ENCODE measurements around the gene PBX1. TPM values are rescaled to one million over a fixed set of nuclear protein-coding genes. Genes with fewer than 3 reads are reported as not detected.

PBX1 gene
- polyA plus RNA-seq, 4 donors, result 149 to 186 (median 166) TPM

- DNase-seq (ENCODE audit: low read depth in 4 of 4, low spot score in 3 of 4), result no peak
These were observed 129.8 kb downstream of the PBX1 start for GRCh38 chr1:164688791-164689190.

DNA sequence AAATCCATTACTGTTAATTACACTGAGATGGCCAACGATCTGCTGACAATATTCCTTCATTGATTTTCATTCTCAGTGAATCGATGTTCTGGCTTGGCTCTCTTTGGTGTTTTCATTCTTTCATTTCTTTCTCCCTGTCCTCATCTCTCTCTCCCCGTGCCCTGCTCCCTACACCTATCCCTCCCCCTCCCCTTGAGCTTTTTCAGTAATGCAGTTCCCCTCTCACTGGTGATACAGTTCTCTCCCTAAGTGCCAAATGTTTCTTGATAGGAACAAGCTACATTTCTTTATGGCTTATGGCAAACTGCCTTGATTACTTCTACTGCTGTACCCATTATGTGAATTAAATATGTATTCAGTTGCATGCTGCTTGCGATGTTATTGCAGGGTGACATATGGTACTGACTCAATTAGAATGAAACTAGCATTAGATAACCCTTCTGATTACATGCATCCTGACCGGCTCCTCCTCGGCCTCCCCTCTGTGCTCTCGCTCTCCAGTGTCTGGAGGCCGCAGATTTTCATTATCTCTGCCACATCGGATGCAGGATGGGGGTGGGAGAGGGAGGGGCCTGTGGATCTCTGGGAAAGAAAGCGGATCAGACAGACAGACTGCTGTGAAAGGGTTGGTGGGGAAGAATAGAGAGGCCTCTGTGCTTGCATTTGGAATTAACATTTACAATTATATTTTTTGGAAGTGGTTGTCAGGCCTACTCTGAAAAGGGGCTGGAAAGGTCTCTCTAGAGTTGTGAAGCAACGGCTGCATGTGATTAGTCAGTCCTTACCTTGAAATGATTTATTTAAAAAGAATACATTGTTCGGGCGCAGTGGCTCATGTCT lies 130.9 kb downstream of the PBX1 start:
- DNase-seq (ENCODE audit: low read depth in 4 of 4, low spot score in 3 of 4), result no peak

DNA sequence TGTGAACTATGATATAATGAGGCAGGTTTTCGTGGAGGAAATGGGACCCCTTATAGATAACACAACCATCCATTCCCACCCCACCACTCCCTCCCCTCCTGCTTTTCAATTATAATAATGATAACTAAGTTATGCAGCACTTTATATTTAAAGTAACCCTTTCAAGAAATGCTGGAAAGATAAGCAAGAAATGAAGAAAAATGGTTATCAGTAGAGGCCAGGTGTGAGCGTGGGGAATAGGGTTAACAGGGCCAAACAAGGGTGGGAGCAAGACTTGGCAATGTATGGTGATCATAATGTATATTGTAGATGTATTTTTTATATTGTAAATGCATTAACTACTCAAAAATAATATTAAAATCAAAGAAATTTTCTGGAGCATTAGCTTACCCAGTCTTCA lies 133.4 kb downstream of the PBX1 start:
- no peak for DNase-seq (ENCODE audit: low read depth in 4 of 4, low spot score in 3 of 4)

- no peak for DNase-seq (ENCODE audit: low read depth in 4 of 4, low spot score in 3 of 4)
These were observed 134.8 kb downstream of the PBX1 start for GRCh38 chr1:164693564-164694359.

DNA sequence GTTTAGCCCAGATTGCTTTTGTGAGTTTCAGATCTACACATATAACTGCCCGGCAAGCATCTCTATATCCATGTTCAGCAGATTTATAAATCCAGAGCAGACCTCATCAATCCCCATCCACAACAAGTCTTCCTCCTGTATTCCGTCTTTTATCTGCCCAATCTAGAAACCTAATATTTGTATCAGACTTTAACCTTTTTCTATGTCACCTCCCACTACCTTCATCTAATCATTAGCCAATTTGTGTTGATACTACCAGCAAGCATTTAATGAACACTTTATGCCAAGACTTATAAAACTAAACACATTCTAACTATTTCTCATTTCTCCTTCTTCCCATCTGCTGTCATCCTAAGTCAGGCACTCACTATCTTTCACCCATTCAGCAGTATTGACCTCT lies 135.5 kb downstream of the PBX1 start:
- DNase-seq (ENCODE audit: low read depth in 4 of 4, low spot score in 3 of 4), result no peak

GRCh38 chr1:164695956-164696665 lies 137.1 kb downstream of the PBX1 start:
- DNase-seq (ENCODE audit: low read depth in 4 of 4, low spot score in 3 of 4), result no peak

DNA sequence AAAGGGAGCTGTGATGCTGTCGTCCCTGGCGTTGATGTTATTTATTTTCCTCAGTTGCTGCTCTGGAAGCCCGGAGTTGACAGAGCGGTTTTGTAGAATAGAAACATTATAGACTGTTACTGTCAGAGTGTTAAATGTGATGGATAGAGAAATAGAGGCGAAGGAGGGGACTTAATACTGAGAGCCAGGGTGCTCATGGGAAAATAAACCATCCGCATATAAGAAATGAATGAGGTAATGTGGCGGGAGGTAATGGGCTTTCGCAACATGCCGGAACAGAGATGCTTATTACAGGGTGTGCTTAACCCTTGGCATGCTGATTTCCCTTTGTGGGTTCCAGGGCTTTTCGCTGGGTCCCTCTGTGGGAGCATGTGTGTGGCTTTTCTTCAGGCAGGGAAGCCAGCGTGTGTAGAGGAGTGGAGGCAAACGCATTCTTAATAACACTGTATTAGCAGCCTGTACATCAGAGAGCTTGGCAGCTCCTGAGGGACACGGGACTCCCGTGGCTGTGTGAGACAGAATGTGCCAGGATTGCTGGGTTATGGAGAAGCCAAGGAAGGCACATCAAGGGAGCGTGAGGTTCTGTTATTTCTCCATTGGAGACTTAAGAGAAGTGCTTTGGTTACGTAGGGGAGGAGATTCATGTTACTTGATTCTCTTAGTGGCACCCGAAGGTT lies 141.0 kb downstream of the PBX1 start:
- DNase-seq (ENCODE audit: low read depth in 4 of 4, low spot score in 3 of 4), result no peak

GRCh38 chr1:164700683-164701082 lies 141.7 kb downstream of the PBX1 start:
- no peak for DNase-seq (ENCODE audit: low read depth in 4 of 4, low spot score in 3 of 4)

DNA sequence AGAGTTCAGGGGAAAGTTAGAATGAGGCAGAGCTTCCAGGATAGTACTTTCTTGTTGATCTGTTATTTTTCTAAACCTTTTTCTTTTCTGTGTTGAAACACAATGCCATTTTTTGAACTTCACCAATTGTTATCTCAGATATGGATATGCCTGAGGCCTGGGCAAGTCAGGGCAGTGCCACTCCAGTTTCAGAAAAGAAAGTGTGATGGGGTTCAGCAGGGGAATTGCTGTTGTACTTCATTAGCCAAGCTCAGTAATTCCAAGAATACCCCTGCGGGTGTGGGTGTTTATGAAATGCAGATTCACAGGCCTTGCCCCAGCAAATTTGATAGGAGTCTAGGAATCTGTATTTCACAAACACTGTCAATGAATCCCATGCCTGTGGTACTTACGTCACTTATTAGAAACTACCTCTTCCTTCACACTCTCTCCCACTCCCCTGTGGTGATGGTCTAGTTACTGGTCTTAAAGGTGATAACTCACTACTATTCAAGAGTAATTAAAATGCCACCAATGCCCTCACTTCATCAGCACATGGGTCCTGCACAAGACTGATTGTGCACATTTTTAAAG lies 142.3 kb downstream of the PBX1 start:
- DNase-seq (ENCODE audit: low read depth in 4 of 4, low spot score in 3 of 4), result no peak

DNA sequence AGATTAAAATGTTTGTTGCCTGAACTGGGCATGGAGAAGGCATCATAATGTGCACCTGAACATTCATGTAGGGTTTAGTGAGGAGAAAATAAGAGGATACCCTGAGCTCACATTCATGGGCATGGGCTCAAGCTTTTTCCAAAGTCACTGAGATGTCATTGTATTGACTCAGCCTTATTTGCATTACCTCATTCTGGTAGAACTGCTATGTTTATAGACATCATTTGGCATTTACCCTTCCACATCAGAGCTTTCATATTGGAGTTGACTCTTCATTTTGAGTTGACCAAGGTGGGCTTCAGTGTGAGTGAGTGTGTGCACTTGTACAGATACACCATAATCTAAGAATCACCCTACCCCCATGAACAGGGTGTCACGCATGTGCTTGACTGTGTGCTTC lies 143.2 kb downstream of the PBX1 start:
- no peak for DNase-seq (ENCODE audit: low read depth in 4 of 4, low spot score in 3 of 4)

- DNase-seq (ENCODE audit: low read depth in 4 of 4, low spot score in 3 of 4), result no peak
These were observed 143.7 kb downstream of the PBX1 start for GRCh38 chr1:164702664-164703063.

- DNase-seq (ENCODE audit: low read depth in 4 of 4, low spot score in 3 of 4), result no peak
These were observed 144.5 kb downstream of the PBX1 start for GRCh38 chr1:164703463-164703862.

DNA sequence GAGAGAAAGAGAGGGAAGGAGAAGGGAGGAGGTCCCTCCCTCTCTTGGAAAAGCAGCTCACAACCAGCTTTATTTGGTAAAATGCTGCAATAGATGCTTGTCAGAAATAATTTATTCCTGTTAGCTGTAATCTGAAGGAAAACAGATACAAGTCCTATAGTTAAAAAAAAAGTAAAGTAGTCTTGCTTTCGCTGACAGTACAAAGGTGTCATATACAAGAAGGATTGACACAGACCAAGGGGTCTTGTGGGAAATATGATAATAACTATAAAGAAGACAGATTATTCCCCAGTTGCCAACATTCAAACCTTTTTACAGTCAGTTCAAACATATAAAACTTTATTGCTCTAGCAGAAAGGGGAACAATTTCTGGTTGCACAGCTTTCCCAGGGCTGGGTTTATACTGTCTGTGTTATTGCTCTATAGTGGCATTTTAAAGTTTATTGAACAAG lies 145.0 kb downstream of the PBX1 start:
- DNase-seq (ENCODE audit: low read depth in 4 of 4, low spot score in 3 of 4), result no peak

- DNase-seq (ENCODE audit: low read depth in 4 of 4, low spot score in 3 of 4), result no peak
These were observed 146.0 kb downstream of the PBX1 start for GRCh38 chr1:164704954-164705353.

DNA sequence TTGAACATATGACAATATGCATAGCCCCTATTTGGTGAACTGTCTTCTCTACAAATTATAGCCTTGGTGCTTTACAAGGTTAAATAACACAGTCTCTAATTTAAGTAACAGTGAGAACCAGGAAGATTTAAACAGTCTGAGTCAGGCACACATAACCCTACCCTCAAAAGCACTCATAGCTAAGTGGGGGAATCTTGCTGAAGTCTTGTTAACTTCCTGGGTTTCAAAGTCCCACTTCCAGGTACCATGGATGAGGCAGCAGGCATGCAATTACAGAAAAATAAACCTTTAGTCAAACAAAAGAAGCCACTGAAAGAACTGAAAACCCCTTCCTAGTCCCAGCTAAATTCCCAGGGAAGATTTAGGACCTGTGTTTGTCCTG lies 147.6 kb downstream of the PBX1 start:
- DNase-seq (ENCODE audit: low read depth in 4 of 4, low spot score in 3 of 4), result no peak

- DNase-seq (ENCODE audit: low read depth in 4 of 4, low spot score in 3 of 4), result no peak
These were observed 148.9 kb downstream of the PBX1 start for GRCh38 chr1:164707868-164708331.

GRCh38 chr1:164708596-164708995 lies 149.6 kb downstream of the PBX1 start:
- DNase-seq (ENCODE audit: low read depth in 4 of 4, low spot score in 3 of 4), result no peak

GRCh38 chr1:164709126-164709525 lies 150.1 kb downstream of the PBX1 start:
- no peak for DNase-seq (ENCODE audit: low read depth in 4 of 4, low spot score in 3 of 4)

DNA sequence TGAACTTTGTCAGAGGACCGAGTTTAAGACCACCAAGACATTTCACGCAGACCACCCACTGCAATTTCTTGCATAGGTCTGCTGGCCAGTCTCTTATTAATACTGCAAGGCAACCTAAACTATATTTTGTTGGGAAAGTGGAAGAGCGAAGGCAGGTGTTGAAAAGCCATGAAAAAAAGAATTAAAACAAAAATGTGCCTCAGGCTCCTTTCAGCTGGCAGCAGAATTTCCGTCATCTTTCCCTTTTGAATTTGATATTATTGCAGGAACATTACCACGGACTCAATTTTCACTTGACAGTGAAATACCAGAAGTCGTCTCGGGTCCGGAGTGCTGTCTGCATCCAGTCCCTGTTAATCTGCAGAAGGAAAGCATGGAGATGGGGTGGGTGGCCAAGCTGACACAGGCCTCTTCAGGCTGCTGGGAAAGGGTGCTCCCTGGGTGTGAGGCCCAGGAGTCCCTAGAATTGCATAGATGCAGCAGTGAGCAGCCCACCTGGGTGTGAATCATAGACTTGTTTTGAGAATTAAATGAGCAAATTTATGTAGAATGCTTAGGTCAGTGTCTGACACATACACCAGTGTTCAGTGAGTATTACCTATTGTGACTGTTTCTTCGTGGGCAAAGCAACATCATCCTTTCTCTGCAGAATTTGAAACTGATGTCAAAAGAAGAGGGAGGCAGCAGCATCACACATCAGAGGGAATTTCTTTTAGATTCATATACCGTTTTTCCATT lies 150.7 kb downstream of the PBX1 start:
- DNase-seq (ENCODE audit: low read depth in 4 of 4, low spot score in 3 of 4), result no peak

Data from right renal pelvis (tissue), 4 donors.